Small intestine (tissue), 7 donors: ENCODE measurements around the gene DNAJC12. TPM values are rescaled to one million over a fixed set of nuclear protein-coding genes. Genes with fewer than 3 reads are reported as not detected.
"Not testable (repeated sequence)": the region's sequence is repeated elsewhere in the genome, so short reads cannot be mapped to it uniquely, and the experiment has no call there.

ENCODE experiments used
- DNase-seq, 2 donors: peaks; one replicate each; pipeline versions ENCODE4 v3.0.0 to v3.0.0-alpha.2; 2013
- FAIRE-seq: peaks from 2 replicates; lab custom pipeline; 2012; peaks lifted over from hg19 to GRCh38; lab: Jason Lieb, UNC
- H3K27ac ChIP-seq, 3 donors: one replicate each; pipeline ENCODE4 v1.5.1; 2013; ENCODE audit warnings: low read length in 2 of 3, mild to moderate bottlenecking in 2 of 3, control low read depth in 1 of 3, inconsistent platforms in 1 of 3, low read depth in 1 of 3, moderate library complexity in 1 of 3
- H3K27me3 ChIP-seq, 3 donors: one replicate each; pipeline ENCODE4 v1.6.1; 2013; ENCODE audit warnings: low read length in 3 of 3, inconsistent platforms in 1 of 3; ENCODE audit not compliant: control insufficient read depth in 3 of 3, insufficient read depth in 3 of 3
- H3K36me3 ChIP-seq, 3 donors: one replicate each; pipeline ENCODE4 v1.6.1; 2013; ENCODE audit warnings: low read length in 3 of 3, inconsistent platforms in 1 of 3, low read depth in 1 of 3, mild to moderate bottlenecking in 1 of 3, moderate library complexity in 1 of 3; ENCODE audit not compliant: control insufficient read depth in 3 of 3, insufficient read depth in 2 of 3
- H3K4me1 ChIP-seq, 3 donors: one replicate each; pipeline ENCODE4 v1.6.1; 2013; ENCODE audit warnings: low read length in 2 of 3, inconsistent platforms in 1 of 3, low read depth in 1 of 3, mild to moderate bottlenecking in 1 of 3, moderate library complexity in 1 of 3; ENCODE audit not compliant: control insufficient read depth in 3 of 3, insufficient read depth in 2 of 3
- H3K4me3 ChIP-seq, 3 donors: one replicate each; pipeline ENCODE4 v1.5.1; 2013; ENCODE audit warnings: low read length in 3 of 3, control low read depth in 1 of 3, inconsistent platforms in 1 of 3, low read depth in 1 of 3, mild to moderate bottlenecking in 1 of 3, moderate library complexity in 1 of 3
- H3K9me3 ChIP-seq, 2 donors: one replicate each; pipeline ENCODE4 v1.6.1; 2013; ENCODE audit warnings: low read depth in 1 of 2, low read length in 1 of 2; ENCODE audit not compliant: control insufficient read depth in 2 of 2, insufficient read depth in 1 of 2
- WGBS, 3 donors: extraction: QIAGEN DNeasy Blood & Tissue Kit; methylation state at CpG; one replicate each; pipeline ENCODE4 v1.1.7; 2013; 5-methylcytosine and 5-hydroxymethylcytosine counted together
- polyA plus RNA-seq, 4 donors: library from polyadenylated mRNA; stranded (reverse) in 3 of 4; unstranded in 1 of 4; fragments of 200-250 nt in 3 of 4; fragments of 120-200 nt in 1 of 4; gene quantifications; one replicate each; pipeline versions ENCODE4 v1.2.1 to v1.2.3, GENCODE V29; 2013
- donor health status: healthy with polysubstance abuse.
- donor health status: control.
- donor health status: control.
- donor health status: Bipolar disorder and iron deficiency.
- donor health status: healthy.

Gene DNAJC12
- polyA plus RNA-seq, 4 donors, result 4.6 to 7.8 (median 6.7) TPM

GRCh38 chr10:67772894-67773511 is 65.0 kb downstream of the DNAJC12 start:
- no peak for FAIRE-seq
- Histone ChIP-seq H3K27me3 (no peaks in the 10 kb centered on the region), H3K4me3 (no peak overlapping the region), H3K27ac (no peak overlapping the region), H3K9me3 (no peaks in the 10 kb centered on the region), H3K4me1 (no peaks in the 10 kb centered on the region), H3K36me3 (no peaks in the 10 kb centered on the region)
- no peak for DNase-seq

- no peaks in the 10 kb centered on the region for H3K9me3 ChIP-seq
Measured at GRCh38 chr10:67772151-67772550, 65.8 kb downstream of the DNAJC12 start.

GRCh38 chr10:67771200-67771599 is 66.8 kb downstream of the DNAJC12 start:
- no peak overlapping the region for H3K4me3 ChIP-seq
- no peaks in the 10 kb centered on the region for H3K27me3 ChIP-seq
- no peaks in the 10 kb centered on the region for H3K4me1 ChIP-seq
- no peaks in the 10 kb centered on the region for H3K36me3 ChIP-seq
- DNase-seq (no peak), FAIRE-seq (no peak)
- no peak overlapping the region for H3K27ac ChIP-seq
- 67 to 81% (median 74%) methylated on average over 3 of the region's 3 CpGs for WGBS, 3 donors
- no peaks in the 10 kb centered on the region for H3K9me3 ChIP-seq

More at GRCh38 chr10:67772151-67772550, 65.8 kb downstream of the DNAJC12 start:
- no peak overlapping the region for H3K4me3 ChIP-seq
- WGBS, 3 donors, result 54 to 75% (median 62%) methylated on average over 1 of the region's 1 CpG
- no peaks in the 10 kb centered on the region for H3K27me3 ChIP-seq
- DNase-seq (no peak), FAIRE-seq (no peak)
- H3K36me3 ChIP-seq, result no peaks in the 10 kb centered on the region
- no peaks in the 10 kb centered on the region for H3K4me1 ChIP-seq
- H3K27ac ChIP-seq, result no peak overlapping the region

- FAIRE-seq (no peak), DNase-seq (no peak)
- H3K27me3 ChIP-seq, result no peaks in the 10 kb centered on the region
- H3K4me1 ChIP-seq, result no peaks in the 10 kb centered on the region
- no peaks in the 10 kb centered on the region for H3K36me3 ChIP-seq
- no peak overlapping the region for H3K4me3 ChIP-seq
- no peak overlapping the region for H3K27ac ChIP-seq
- no peaks in the 10 kb centered on the region for H3K9me3 ChIP-seq
Measured at GRCh38 chr10:67770537-67770936, 67.5 kb downstream of the DNAJC12 start.

- Histone ChIP-seq H3K27me3 (no peaks in the 10 kb centered on the region), H3K36me3 (no peaks in the 10 kb centered on the region), H3K27ac (no peak overlapping the region), H3K4me1 (no peaks in the 10 kb centered on the region), H3K4me3 (no peak overlapping the region), H3K9me3 (no peaks in the 10 kb centered on the region)
- FAIRE-seq (no peak), DNase-seq (no peak)
- WGBS, 3 donors, result 66 to 95% (median 90%) methylated on average over 2 of the region's 2 CpGs
Measured at GRCh38 chr10:67767244-67767643, 70.7 kb downstream of the DNAJC12 start.

- H3K9me3 ChIP-seq, result no peaks in the 10 kb centered on the region
- H3K27ac ChIP-seq, result peak overlapping the region; percentile 74 to 96 (median 88)
- H3K36me3 ChIP-seq, result no peaks in the 10 kb centered on the region
- no peaks in the 10 kb centered on the region for H3K27me3 ChIP-seq
- H3K4me3 ChIP-seq, result peak overlapping the region; percentile 51 to 95 (median 62)
- no peaks in the 10 kb centered on the region for H3K4me1 ChIP-seq
- 0% methylated on average over 56 of the region's 56 CpGs for WGBS, 3 donors
- peak; percentile 95 to 98 for DNase-seq
- no peak for FAIRE-seq
Measured at GRCh38 chr10:67764012-67764822, 73.8 kb downstream of the DNAJC12 start.

- FAIRE-seq (no peak), DNase-seq (peak; percentile 66 to 85)
- Histone ChIP-seq H3K4me3 (peak overlapping the region; percentile 51 to 95 (median 62)), H3K27ac (peak overlapping the region; percentile 42 to 96 (median 88)), H3K4me1 (no peaks in the 10 kb centered on the region), H3K9me3 (no peaks in the 10 kb centered on the region), H3K36me3 (no peaks in the 10 kb centered on the region), H3K27me3 (no peaks in the 10 kb centered on the region)
- WGBS, 3 donors, result 0 to 1% (median 1%) methylated on average over 20 to 22 of the region's 22 CpGs
Measured at GRCh38 chr10:67763499-67764011, 74.4 kb downstream of the DNAJC12 start.

- not testable (repeated sequence) for FAIRE-seq, H3K36me3 ChIP-seq, H3K4me1 ChIP-seq, H3K9me3 ChIP-seq, H3K27ac ChIP-seq, H3K4me3 ChIP-seq, H3K27me3 ChIP-seq, DNase-seq
- WGBS, 3 donors, result 58 to 67% (median 64%) methylated on average over 9 of the region's 9 CpGs
Measured at GRCh38 chr10:67762567-67762966, 75.4 kb downstream of the DNAJC12 start.
